ENCODE measurements around the gene SLC25A12. TPM values are rescaled to one million over a fixed set of nuclear protein-coding genes. Genes with fewer than 3 reads are reported as not detected.

The SLC25A12 gene
- total RNA-seq, 1 donor from 2014 or later: 9.7 TPM

DNA sequence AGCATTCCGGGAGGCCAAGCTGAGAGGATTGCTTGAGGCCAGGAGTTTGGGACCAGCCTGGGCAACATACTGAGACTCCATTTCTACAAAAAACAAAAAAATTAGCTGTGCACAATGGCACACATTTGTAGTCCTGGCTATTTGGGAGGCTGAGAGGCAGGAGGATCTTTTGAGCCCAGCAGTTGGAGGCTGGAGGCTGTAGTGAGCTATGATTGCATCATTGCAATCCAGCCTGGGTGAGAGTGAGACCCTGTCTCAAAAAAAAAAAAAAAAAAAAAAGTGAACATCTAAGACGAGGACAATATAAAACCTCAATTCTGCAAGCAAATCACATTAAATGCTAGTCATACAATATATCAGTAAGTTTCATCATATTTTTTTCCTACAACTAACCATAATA lies 25.4 kb upstream of the SLC25A12 start:
- DNase-seq (ENCODE audit: low spot score): no peak
- TF ChIP-seq, protein P1, sequence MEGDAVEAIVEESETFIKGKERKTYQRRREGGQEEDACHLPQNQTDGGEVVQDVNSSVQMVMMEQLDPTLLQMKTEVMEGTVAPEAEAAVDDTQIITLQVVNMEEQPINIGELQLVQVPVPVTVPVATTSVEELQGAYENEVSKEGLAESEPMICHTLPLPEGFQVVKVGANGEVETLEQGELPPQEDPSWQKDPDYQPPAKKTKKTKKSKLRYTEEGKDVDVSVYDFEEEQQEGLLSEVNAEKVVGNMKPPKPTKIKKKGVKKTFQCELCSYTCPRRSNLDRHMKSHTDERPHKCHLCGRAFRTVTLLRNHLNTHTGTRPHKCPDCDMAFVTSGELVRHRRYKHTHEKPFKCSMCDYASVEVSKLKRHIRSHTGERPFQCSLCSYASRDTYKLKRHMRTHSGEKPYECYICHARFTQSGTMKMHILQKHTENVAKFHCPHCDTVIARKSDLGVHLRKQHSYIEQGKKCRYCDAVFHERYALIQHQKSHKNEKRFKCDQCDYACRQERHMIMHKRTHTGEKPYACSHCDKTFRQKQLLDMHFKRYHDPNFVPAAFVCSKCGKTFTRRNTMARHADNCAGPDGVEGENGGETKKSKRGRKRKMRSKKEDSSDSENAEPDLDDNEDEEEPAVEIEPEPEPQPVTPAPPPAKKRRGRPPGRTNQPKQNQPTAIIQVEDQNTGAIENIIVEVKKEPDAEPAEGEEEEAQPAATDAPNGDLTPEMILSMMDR (IDR thresholded peaks at IDR 0.05; ENCODE audit: unreplicated experiment): no peak
- no peak overlapping the region for H3K4me3 Mint-ChIP-seq (ENCODE audit: unreplicated experiment)
- peaks cover 2% of the 10 kb centered on the region for H3K27me3 Mint-ChIP-seq (ENCODE audit: unreplicated experiment)
- no peaks in the 10 kb centered on the region for H3K36me3 Mint-ChIP-seq (ENCODE audit: low read depth, unreplicated experiment)
- H3K27ac Mint-ChIP-seq (ENCODE audit: unreplicated experiment): no peak overlapping the region
- H3K4me1 Mint-ChIP-seq (ENCODE audit: unreplicated experiment): peaks cover 10% of the 10 kb centered on the region
- H3K9me3 Mint-ChIP-seq (ENCODE audit: unreplicated experiment): no peaks in the 10 kb centered on the region

DNA sequence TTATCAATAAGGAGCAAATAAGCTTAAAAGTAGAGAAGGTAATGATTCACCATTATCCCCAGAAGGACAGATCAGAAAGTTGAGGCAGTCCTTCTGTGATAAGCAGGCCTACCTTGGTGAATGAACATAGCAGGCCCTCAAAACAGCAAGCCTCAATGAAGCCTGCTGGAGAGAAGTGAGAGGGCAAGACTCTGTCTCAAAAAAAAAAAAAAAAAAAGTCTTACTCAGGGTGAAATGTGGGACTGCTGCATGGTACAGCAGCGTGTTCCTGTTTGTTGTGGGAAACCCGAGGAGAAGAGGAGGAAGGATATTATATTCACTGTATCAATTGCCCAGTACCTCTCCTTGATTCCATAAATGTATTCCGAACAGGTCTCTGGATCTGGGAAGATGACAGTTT lies 19.5 kb upstream of the SLC25A12 start:
- H3K27me3 Mint-ChIP-seq (ENCODE audit: unreplicated experiment): peaks cover 4% of the 10 kb centered on the region
- H3K4me1 Mint-ChIP-seq (ENCODE audit: unreplicated experiment): no peaks in the 10 kb centered on the region
- no peaks in the 10 kb centered on the region for H3K36me3 Mint-ChIP-seq (ENCODE audit: low read depth, unreplicated experiment)
- no peak for DNase-seq (ENCODE audit: low spot score)
- H3K9me3 Mint-ChIP-seq (ENCODE audit: unreplicated experiment): no peaks in the 10 kb centered on the region
- TF ChIP-seq, protein P1 (IDR thresholded peaks at IDR 0.05; ENCODE audit: unreplicated experiment): no peak
- H3K4me3 Mint-ChIP-seq (ENCODE audit: unreplicated experiment): no peak overlapping the region
- no peak overlapping the region for H3K27ac Mint-ChIP-seq (ENCODE audit: unreplicated experiment)

DNA sequence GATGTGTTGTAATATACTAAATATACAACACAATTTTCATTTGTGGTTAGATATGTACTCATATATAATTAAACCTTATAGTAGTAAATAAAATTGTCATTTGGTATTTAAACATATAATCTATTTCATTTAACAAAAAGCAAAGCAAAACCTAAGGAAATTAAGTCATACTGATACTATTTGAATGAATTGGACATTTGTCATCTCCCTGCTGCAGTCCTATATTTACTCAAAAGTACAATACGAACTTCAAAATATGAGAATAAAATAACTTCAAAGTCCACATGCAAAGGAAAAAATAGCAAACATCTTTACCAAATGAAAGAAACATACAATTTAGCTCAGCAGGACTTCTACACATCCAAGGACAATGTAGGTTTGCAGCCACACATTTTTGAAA lies 16.4 kb upstream of the SLC25A12 start:
- Mint-ChIP-seq H3K27me3 (ENCODE audit: unreplicated experiment) (peaks cover 4% of the 10 kb centered on the region), H3K27ac (ENCODE audit: unreplicated experiment) (no peak overlapping the region), H3K4me3 (ENCODE audit: unreplicated experiment) (no peak overlapping the region), H3K9me3 (ENCODE audit: unreplicated experiment) (no peaks in the 10 kb centered on the region), H3K36me3 (ENCODE audit: low read depth, unreplicated experiment) (no peaks in the 10 kb centered on the region), H3K4me1 (ENCODE audit: unreplicated experiment) (no peaks in the 10 kb centered on the region)
- TF ChIP-seq, protein P1 (IDR thresholded peaks at IDR 0.05; ENCODE audit: unreplicated experiment): no peak
- no peak for DNase-seq (ENCODE audit: low spot score)

DNA sequence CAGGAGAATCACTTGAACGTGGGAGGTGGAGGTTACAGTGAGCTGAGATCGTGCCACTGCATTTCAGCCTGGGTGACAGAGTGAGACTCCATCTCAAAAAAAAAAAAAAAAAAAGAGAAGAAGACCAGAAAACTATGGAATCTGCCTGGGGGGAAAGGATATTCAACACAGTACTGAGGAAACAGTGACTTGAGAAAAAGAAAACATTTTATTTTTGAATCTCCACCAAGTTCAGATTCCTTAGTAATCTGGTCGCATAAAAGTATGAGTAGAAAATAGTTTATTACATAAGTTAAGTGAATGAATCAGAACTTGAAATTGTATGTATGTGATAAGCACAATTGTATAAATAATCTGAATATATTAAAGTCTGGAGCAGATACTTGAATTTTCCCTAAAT lies 15.2 kb upstream of the SLC25A12 start:
- Mint-ChIP-seq H3K4me1 (ENCODE audit: unreplicated experiment) (no peaks in the 10 kb centered on the region), H3K9me3 (ENCODE audit: unreplicated experiment) (no peaks in the 10 kb centered on the region), H3K4me3 (ENCODE audit: unreplicated experiment) (no peak overlapping the region), H3K27me3 (ENCODE audit: unreplicated experiment) (peaks cover 5% of the 10 kb centered on the region), H3K27ac (ENCODE audit: unreplicated experiment) (no peak overlapping the region), H3K36me3 (ENCODE audit: low read depth, unreplicated experiment) (no peaks in the 10 kb centered on the region)
- TF ChIP-seq, protein P1 (IDR thresholded peaks at IDR 0.05; ENCODE audit: unreplicated experiment): no peak
- no peak for DNase-seq (ENCODE audit: low spot score)

DNA sequence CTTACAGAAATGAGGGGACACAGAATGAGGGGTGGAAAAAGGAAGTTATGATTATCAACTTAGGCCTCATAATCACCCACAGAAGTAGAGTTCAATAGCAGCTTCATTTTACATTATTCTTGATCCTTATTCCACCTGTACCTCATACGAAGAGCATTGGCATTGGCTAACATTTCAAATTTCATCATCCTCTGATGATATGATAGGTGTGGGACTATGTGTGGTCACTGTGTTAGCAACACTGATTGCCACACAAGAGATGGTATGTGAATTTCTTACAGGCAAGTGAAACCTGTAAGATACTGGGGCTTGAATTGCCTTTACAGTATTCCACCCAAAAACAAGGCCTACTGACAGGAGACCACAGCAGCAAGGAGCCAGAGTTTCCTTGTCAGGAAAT lies 14.2 kb upstream of the SLC25A12 start:
- no peak overlapping the region for H3K27ac Mint-ChIP-seq (ENCODE audit: unreplicated experiment)
- TF ChIP-seq, protein P1 (IDR thresholded peaks at IDR 0.05; ENCODE audit: unreplicated experiment): no peak
- no peak overlapping the region for H3K4me3 Mint-ChIP-seq (ENCODE audit: unreplicated experiment)
- H3K4me1 Mint-ChIP-seq (ENCODE audit: unreplicated experiment): no peaks in the 10 kb centered on the region
- peaks cover 5% of the 10 kb centered on the region for H3K27me3 Mint-ChIP-seq (ENCODE audit: unreplicated experiment)
- no peaks in the 10 kb centered on the region for H3K36me3 Mint-ChIP-seq (ENCODE audit: low read depth, unreplicated experiment)
- no peaks in the 10 kb centered on the region for H3K9me3 Mint-ChIP-seq (ENCODE audit: unreplicated experiment)
- DNase-seq (ENCODE audit: low spot score): no peak
